Bronchial epithelial cell (primary cell): ENCODE measurements around the gene SEC14L5. TPM values are rescaled to one million over a fixed set of nuclear protein-coding genes. Genes with fewer than 3 reads are reported as not detected.

Source experiments
- DNase-seq: peaks from one replicate; pipeline ENCODE4 v3.0.0-alpha.2; 2010; ENCODE audit warnings: low read depth
- FAIRE-seq: peaks from 2 replicates; lab custom pipeline; 2011; peaks lifted over from hg19 to GRCh38; lab: Jason Lieb, UNC
- H3K27me3 ChIP-seq: 2 replicates; pipeline ENCODE4 v1.5.1; 2011; ENCODE audit warnings: low read length; ENCODE audit not compliant: control insufficient read depth, insufficient read depth
- H3K36me3 ChIP-seq: 2 replicates; pipeline ENCODE4 v1.5.1; 2011; ENCODE audit warnings: low read length; ENCODE audit not compliant: control insufficient read depth, insufficient read depth
- H3K4me3 ChIP-seq: 2 replicates; pipeline ENCODE4 v1.5.1; 2011; ENCODE audit warnings: mild to moderate bottlenecking, low read depth, low read length, control low read depth
- CTCF ChIP-seq: IDR thresholded peaks from 2 replicates; pipeline ENCODE4 v1.5.1; 2011; ENCODE audit warnings: mild to moderate bottlenecking, moderate library complexity, low read length, control low read depth, inconsistent platforms; ENCODE audit not compliant: insufficient read depth, severe bottlenecking
- total RNA-seq: library from RNA; depleted of rRNA; stranded (reverse); fragments of >200 nt; gene quantifications from 2 replicates; pipeline ENCODE4 v1.2.1, GENCODE V29; 2014

SEC14L5 gene
- total RNA-seq, 1 donor from 2014 or later, result under 0.01 TPM

GRCh38 chr16:4972938-4973587, 14.9 kb downstream of the SEC14L5 start:
- no peak for FAIRE-seq
- no peak overlapping the region for H3K4me3 ChIP-seq
- H3K27me3 ChIP-seq, result no peaks in the 10 kb centered on the region

GRCh38 chr16:4976079-4976478, 17.9 kb downstream of the SEC14L5 start:
- no peak overlapping the region for H3K4me3 ChIP-seq
- FAIRE-seq (no peak), DNase-seq (no peak)
- H3K27me3 ChIP-seq, result no peaks in the 10 kb centered on the region
- TF ChIP-seq CTCF, result no peak
- H3K36me3 ChIP-seq, result no peaks in the 10 kb centered on the region

More at GRCh38 chr16:4972938-4973587, 14.9 kb downstream of the SEC14L5 start:
- H3K36me3 ChIP-seq, result no peaks in the 10 kb centered on the region
- no peak for DNase-seq
- TF ChIP-seq CTCF, result no peak

- Histone ChIP-seq H3K4me3 (no peak overlapping the region), H3K36me3 (no peaks in the 10 kb centered on the region), H3K27me3 (no peaks in the 10 kb centered on the region)
- no peak for FAIRE-seq
- no peak for DNase-seq
- no peak for TF ChIP-seq CTCF
These were observed 18.5 kb downstream of the SEC14L5 start for GRCh38 chr16:4976611-4977145.

- DNase-seq (no peak), FAIRE-seq (peak; percentile 7)
- TF ChIP-seq CTCF, result no peak
- H3K36me3 ChIP-seq, result no peaks in the 10 kb centered on the region
- no peak overlapping the region for H3K4me3 ChIP-seq
- no peaks in the 10 kb centered on the region for H3K27me3 ChIP-seq
These were observed 21.0 kb downstream of the SEC14L5 start for GRCh38 chr16:4979164-4979563.

GRCh38 chr16:4979736-4980660, 21.9 kb downstream of the SEC14L5 start:
- Histone ChIP-seq H3K36me3 (no peaks in the 10 kb centered on the region), H3K27me3 (no peaks in the 10 kb centered on the region), H3K4me3 (no peak overlapping the region)
- TF ChIP-seq CTCF, result no peak
- no peak for DNase-seq
- FAIRE-seq, result no peak
